GM12878 (cell line): ENCODE data around the gene KCNAB3. TPM values are rescaled to one million over a fixed set of nuclear protein-coding genes. Genes with fewer than 3 reads are reported as not detected.

ENCODE experiments used
- CBX5 ChIP-seq: sonication (generic); IDR thresholded peaks from 2 replicates; pipeline ENCODE4 v1.6.1; 2016; ENCODE audit warnings: low read depth, moderate library complexity, mild to moderate bottlenecking, inconsistent platforms
- CEBPZ ChIP-seq: fragments of 150-350 bp; IDR thresholded peaks from 2 replicates; pipeline ENCODE4 v1.6.1; 2016; ENCODE audit warnings: low read depth, low read length
- DPF2 ChIP-seq: fragments of 450-650 bp; IDR thresholded peaks from 2 replicates; pipeline ENCODE4 v1.6.1; 2017; ENCODE audit warnings: mild to moderate bottlenecking
- ETV6 ChIP-seq, 2 experiments: fragments of 450-650 bp in 1 of 2; IDR thresholded peaks in 1 of 2; conservative IDR thresholded peaks in 1 of 2; 2 replicates each; pipeline ENCODE4 v1.6.1; 2014; ENCODE audit warnings: antibody characterized with exemption in 1 of 2, borderline replicate concordance in 1 of 2, low read depth in 1 of 2, mild to moderate bottlenecking in 1 of 2, moderate library complexity in 1 of 2
- EZH2 ChIP-seq: IDR thresholded peaks from 2 replicates; pipeline ENCODE4 v1.6.1; 2012; ENCODE audit warnings: low read depth, mild to moderate bottlenecking, control low read depth, inconsistent platforms, low read length, borderline replicate concordance; ENCODE audit not compliant: control insufficient read depth
- HSF1 ChIP-seq: fragments of 150-350 bp; IDR thresholded peaks from 2 replicates; pipeline ENCODE4 v1.6.1; 2014; ENCODE audit warnings: mild to moderate bottlenecking, low read depth, low read length
- MXI1 ChIP-seq: fragments of 150-350 bp; IDR thresholded peaks from 2 replicates; pipeline ENCODE4 v1.6.1; 2011; ENCODE audit warnings: low read depth, mild to moderate bottlenecking, inconsistent platforms, low read length, improper control_type of control experiment
- PML ChIP-seq: IDR thresholded peaks from 2 replicates; pipeline ENCODE4 v1.6.1; 2012; ENCODE audit warnings: low read length, inconsistent platforms
- RB1 ChIP-seq: fragments of 450-650 bp; formaldehyde crosslinking; IDR thresholded peaks from 2 replicates; pipeline ENCODE4 v1.6.1; 2017; ENCODE audit warnings: mild to moderate bottlenecking, borderline replicate concordance
- RCOR1 ChIP-seq: conservative IDR thresholded peaks from 2 replicates; pipeline ENCODE4 v1.6.1; 2012; ENCODE audit warnings: low read depth, low read length, improper control_type of control experiment
- RELA ChIP-seq: fragments of 450-650 bp; IDR thresholded peaks from 2 replicates; pipeline ENCODE4 v1.8.0; 2014; ENCODE audit warnings: borderline replicate concordance; ENCODE audit not compliant: partially characterized antibody
- SMAD1 ChIP-seq: fragments of 450-650 bp; IDR thresholded peaks from 2 replicates; pipeline ENCODE4 v1.6.1; 2018; ENCODE audit warnings: mild to moderate bottlenecking, low read depth; ENCODE audit not compliant: partially characterized antibody
- SMC3 ChIP-seq: IDR thresholded peaks from 2 replicates; pipeline ENCODE4 v1.6.1; 2011; ENCODE audit warnings: low read length, improper control_type of control experiment, borderline replicate concordance
- SPI1 ChIP-seq: IDR thresholded peaks from 2 replicates; pipeline ENCODE4 v1.6.1; 2011; ENCODE audit warnings: low read depth, mild to moderate bottlenecking, low read length, moderate library complexity, borderline replicate concordance; ENCODE audit not compliant: insufficient read depth
- USF1 ChIP-seq: IDR thresholded peaks from 2 replicates; pipeline ENCODE4 v1.6.1; 2011; ENCODE audit warnings: borderline replicate concordance, low read depth, mild to moderate bottlenecking, moderate library complexity, mixed read lengths, low read length; ENCODE audit not compliant: insufficient read depth; ENCODE audit errors: extremely low read length
- USF2 ChIP-seq: IDR thresholded peaks from 2 replicates; pipeline ENCODE4 v1.6.1; 2011; ENCODE audit warnings: low read depth, low read length, improper control_type of control experiment, borderline replicate concordance
- ZBTB40 ChIP-seq: fragments of 450-650 bp; IDR thresholded peaks from 2 replicates; pipeline ENCODE4 v1.6.1; 2016; ENCODE audit warnings: mild to moderate bottlenecking, moderate library complexity, borderline replicate concordance
- polyA plus RNA-seq, 11 experiments: library from polyadenylated mRNA; depleted of rRNA in 4 of 11; unstranded in 6 of 11; stranded (reverse) in 5 of 11; fragments of >200 nt; fragmentation: Nextera tagmentation in 4 of 11; fragmentation: Illumina TruSeq in 1 of 11; extraction: Ambion mirVana in 4 of 11; extraction: Trizol in 1 of 11; gene quantifications; 1 replicate in 1 of 11; 2 replicates in 10 of 11; pipeline versions ENCODE4 v1.2.1 to v1.2.3, GENCODE V29; 2011 to 2016; ENCODE audit warnings: inconsistent platforms in 2 of 11, missing spikeins in 2 of 11, low read depth in 1 of 11
- total RNA-seq, 4 experiments: library from RNA; depleted of rRNA in 3 of 4; stranded (reverse); fragments of >200 nt in 3 of 4; fragmentation: Illumina TruSeq in 1 of 4; extraction: Trizol in 1 of 4; gene quantifications; 2 replicates each; pipeline versions ENCODE4 v1.2.1 to v1.2.3, GENCODE V29; 2013 to 2021

Gene KCNAB3
- total and polyA plus RNA-seq, 10 of the 15 experiments (the other 5 are each of a cell fraction or from before 2014, with no cell fraction given) = 0.22 to 7.9 (median 1.8) TPM

GRCh38 chr17:7915611-7916384 is 13.9 kb downstream of the KCNAB3 start, which contains the start of gene RNF227 (continued):
- no peak for TF ChIP-seq HSF1
- TF ChIP-seq RB1 = peak; percentile 98; the same call in 1 of the 2 replicates
- no peak for TF ChIP-seq ZBTB40
- TF ChIP-seq RCOR1 = no peak
- no peak for TF ChIP-seq CBX5
- peak; percentile 98 for TF ChIP-seq USF1
- TF ChIP-seq SPI1 = no peak
- no peak; the same call in 1 of the 2 replicates for TF ChIP-seq PML
- peak; percentile 45 for TF ChIP-seq RELA
- peak; percentile 58; the same call in 1 of the 2 replicates for TF ChIP-seq MXI1
- TF ChIP-seq SMC3 = no peak
- peak; percentile 87 for TF ChIP-seq USF2
- no peak for TF ChIP-seq CEBPZ
- TF ChIP-seq ETV6 (conservative IDR thresholded peaks at IDR 0.05 in 1 of 2, IDR thresholded peaks at IDR 0.05 in 1 of 2; ENCODE audit: borderline replicate concordance in 1 of 2, low read depth in 1 of 2) = no peak
- no peak for TF ChIP-seq EZH2
- TF ChIP-seq DPF2 = peak; percentile 56; the same call in 1 of the 2 replicates
- no peak for TF ChIP-seq SMAD1
